Keratinocyte (primary cell): ENCODE data around the gene CASK.

ENCODE experiments used
- EZH2 ChIP-seq: IDR thresholded peaks from one replicate; pipeline ENCODE4 v1.6.1; 2012; ENCODE audit warnings: inconsistent platforms, mild to moderate bottlenecking, low read length, moderate library complexity
- TF ChIP-seq, protein P1 (sequence below), 3 experiments: IDR thresholded peaks in 1 of 3; conservative IDR thresholded peaks in 1 of 3; optimal IDR thresholded peaks in 1 of 3; 2 replicates in 2 of 3; 3 replicates in 1 of 3; pipeline versions ENCODE3 to v1.5.1; 2011; ENCODE audit warnings: low read length in 3 of 3, mild to moderate bottlenecking in 3 of 3, moderate library complexity in 2 of 3, control low read depth in 1 of 3, inconsistent platforms in 1 of 3; ENCODE audit not compliant: insufficient read depth in 2 of 3; ENCODE audit errors: extremely low read depth in 1 of 3

DNA sequence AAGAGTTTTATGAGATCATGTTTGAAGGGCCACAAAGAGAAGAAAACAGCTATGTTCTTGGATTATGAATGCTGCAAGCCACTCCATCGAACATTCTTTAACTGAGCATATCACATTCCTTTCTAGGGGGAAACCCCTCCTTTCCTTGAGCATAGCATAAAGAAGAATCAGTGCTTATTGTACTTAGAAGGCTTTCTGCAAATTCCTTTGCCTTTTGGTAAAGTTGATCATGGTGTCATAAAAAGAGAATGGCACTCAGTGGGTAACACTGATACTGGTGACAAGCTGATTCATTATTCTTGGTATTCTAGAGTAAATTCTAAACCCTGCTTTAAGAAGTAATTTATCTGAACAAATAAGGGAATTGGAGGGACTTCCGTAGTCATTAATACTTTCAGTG, 323.1 kb downstream of the CASK start:
- TF ChIP-seq, protein P1, sequence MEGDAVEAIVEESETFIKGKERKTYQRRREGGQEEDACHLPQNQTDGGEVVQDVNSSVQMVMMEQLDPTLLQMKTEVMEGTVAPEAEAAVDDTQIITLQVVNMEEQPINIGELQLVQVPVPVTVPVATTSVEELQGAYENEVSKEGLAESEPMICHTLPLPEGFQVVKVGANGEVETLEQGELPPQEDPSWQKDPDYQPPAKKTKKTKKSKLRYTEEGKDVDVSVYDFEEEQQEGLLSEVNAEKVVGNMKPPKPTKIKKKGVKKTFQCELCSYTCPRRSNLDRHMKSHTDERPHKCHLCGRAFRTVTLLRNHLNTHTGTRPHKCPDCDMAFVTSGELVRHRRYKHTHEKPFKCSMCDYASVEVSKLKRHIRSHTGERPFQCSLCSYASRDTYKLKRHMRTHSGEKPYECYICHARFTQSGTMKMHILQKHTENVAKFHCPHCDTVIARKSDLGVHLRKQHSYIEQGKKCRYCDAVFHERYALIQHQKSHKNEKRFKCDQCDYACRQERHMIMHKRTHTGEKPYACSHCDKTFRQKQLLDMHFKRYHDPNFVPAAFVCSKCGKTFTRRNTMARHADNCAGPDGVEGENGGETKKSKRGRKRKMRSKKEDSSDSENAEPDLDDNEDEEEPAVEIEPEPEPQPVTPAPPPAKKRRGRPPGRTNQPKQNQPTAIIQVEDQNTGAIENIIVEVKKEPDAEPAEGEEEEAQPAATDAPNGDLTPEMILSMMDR (optimal IDR thresholded peaks at IDR 0.05 in 1 of 3, IDR thresholded peaks at IDR 0.05 in 1 of 3, conservative IDR thresholded peaks at IDR 0.05 in 1 of 3; ENCODE audit: extremely low read depth in 1 of 3, insufficient read depth in 2 of 3, low read length in 3 of 3) = no peak
- no peak for TF ChIP-seq EZH2
